GM11168 (cell line): ENCODE results near the gene GMEB2.
"Not testable (repeated sequence)": the region's sequence is repeated elsewhere in the genome, so short reads cannot be mapped to it uniquely, and the experiment has no call there.

Source experiments
- in situ Hi-C: fragments of 300-500 bp; cut with MboI; formaldehyde crosslinking; loops from one replicate; pipeline ENCODE4 v1.12.0; 2022; ENCODE audit warnings: low sequenced_read_pairs; ENCODE audit not compliant: unreplicated experiment

Gene GMEB2

GRCh38 chr20:63657937-63658748 lies 31.2 kb upstream of the GMEB2 start, which contains the start of gene RTEL1:
Gene RTEL1, plus strand, starts transcription at chr20:63658312. Its CDS starts 1,091 bp downstream, at chr20:63659403.
- in situ Hi-C loops, result no loop called here

GRCh38 chr20:63657260-63657936 lies 30.5 kb upstream of the GMEB2 start:
- in situ Hi-C loops, result no loop called here

DNA sequence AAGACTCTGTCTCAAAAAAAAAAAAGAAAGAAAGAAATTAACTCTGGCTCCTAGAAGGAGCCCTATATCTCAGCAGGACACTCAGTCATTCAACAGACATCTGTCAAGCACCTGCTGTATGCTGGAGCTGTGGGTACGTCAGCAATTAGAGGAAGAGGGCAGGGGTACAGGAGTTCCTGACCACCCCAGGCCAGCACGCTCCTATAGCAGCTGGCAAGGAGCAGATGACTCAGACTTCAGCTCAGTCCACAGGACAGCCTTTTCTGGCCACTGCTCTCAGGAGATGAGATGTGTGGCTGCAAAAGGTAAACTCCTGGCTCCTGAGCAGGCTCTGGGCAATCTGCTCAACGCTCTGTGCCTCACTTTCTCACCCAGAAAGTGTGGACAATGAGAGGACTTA lies 29.6 kb upstream of the GMEB2 start:
- in situ Hi-C loops, result no loop called here

GRCh38 chr20:63655249-63655648 lies 28.3 kb upstream of the GMEB2 start:
- in situ Hi-C loops, result no loop called here

DNA sequence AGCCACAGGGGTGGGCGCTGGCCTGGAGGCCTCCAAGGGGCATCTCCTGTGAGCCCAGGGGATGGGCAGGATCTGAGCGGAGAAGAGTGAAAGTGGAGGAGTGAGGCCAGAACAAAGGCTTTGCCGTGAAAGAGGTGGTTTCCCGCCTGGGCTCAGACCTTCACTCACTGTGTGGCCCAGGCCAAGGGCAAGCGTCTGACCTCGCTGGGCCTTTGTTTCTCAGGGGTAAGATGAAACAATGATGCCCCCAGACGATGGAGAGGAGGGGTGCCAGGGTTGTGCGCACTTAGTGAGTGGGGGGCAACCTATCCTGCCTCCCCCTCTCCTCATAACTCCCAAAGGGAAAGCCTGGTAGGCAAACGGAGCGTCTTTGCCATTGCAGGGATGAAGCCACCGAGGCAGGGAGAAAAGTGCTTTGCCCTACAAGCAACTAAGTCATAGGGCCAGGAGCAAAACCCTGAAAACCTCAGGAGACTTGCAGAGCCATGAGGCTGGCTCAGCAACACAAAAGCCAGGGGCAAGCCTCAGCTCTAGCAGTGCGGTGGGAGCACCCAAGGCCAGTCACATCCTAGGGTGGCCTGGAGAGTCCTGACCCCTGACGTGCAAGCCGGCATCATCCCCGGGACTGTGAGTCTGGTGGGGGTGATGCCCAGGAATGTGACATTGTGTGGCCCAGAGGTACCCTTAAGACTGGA lies 27.2 kb upstream of the GMEB2 start:
- in situ Hi-C loops, result no loop called here

- in situ Hi-C loops, result no loop called here
Measured at GRCh38 chr20:63653041-63653973, 26.4 kb upstream of the GMEB2 start, which contains the start of gene STMN3. Gene STMN3, minus strand, starts transcription at chr20:63653424. Its CDS starts 79 bp downstream, at chr20:63653345.

DNA sequence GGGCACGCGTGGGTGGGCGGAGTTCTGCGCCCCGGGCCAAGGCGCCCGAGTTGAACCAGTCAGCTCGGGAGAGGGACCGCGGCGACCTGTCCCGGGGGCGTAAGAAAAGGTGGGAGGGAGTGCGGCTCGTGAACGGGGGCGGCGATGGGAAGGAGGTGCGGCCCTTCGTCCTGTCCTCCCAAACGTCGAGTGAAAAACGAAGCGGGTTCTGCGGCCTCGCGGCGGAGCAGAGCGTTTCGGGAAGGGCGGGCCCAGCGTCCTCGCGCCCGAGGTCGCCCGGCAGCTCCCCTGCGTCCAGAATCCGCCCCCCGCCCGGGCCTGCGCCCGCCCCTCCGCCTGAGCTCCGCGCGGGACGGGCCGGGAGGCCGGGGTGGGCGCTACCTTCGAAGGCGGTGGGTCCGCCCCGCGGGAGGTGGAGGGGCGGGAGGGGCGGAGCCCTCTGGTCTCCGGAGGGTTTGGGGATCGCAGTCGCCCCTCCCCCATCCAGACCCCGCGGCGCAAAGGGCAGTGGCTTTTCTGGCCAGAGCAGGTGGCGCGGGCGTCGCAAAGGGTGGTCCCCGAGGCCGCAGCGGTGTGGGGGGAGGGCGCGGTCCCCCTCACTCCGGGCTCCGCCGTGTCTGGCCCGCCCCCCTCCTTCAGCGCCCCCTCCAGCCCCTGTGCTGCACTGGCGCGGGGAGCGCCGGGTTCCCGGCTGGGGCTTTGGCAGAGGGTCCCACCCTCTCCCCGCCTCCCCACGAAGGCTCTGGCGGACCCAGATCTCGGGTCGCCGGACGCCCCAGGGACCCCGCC lies 25.5 kb upstream of the GMEB2 start:
- in situ Hi-C loops, result no loop called here

DNA sequence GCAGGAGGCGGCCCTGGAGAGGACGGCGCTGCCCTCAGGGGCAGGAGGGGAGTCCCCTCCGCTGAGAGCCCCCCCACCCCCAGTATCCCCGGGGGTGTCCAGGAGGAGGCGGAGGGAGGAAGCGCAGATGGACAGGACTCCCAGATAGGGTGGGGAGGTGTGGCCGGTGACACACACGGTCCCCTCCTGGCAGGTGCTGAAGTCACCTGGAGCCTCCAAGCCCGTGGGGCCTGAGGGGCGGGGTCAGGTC lies 25.0 kb upstream of the GMEB2 start:
- in situ Hi-C loops, result no loop called here

- in situ Hi-C loops, result not testable (repeated sequence)
Measured at GRCh38 chr20:63650486-63650885, 23.6 kb upstream of the GMEB2 start.

DNA sequence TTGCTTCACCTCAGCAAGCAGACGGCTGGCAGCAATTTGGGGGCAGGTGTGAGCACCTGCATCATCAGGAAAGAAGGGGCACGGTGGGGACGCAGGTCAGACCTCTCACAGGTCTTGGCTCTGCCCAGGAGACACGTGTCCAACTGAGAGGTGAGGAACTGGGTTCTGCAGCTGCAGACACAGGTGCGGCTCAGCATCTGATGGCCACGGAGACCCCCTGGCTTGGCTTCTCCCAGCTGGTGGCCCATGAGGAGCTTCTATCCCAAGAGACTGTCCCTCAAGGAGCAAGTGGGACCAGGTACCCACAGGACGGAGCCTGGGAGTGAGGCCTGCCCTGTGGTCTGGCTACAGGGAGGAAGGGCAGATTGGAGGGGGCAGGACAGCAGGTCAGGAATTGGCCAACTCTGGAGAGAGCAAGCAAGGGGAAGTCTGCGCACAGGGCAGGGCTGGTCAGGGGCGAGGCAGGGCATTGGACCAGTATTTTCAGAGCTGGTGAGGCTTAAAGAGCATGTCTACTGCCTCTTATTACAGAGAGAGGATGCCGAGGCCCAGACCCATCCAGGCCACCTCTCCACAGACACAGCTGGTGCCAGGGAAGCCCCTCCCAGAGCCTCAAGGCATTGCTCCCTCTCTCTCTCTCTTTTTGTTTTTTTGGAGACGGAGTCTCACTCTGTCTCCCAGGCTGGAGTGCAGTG lies 22.1 kb upstream of the GMEB2 start:
- in situ Hi-C loops, result no loop called here

DNA sequence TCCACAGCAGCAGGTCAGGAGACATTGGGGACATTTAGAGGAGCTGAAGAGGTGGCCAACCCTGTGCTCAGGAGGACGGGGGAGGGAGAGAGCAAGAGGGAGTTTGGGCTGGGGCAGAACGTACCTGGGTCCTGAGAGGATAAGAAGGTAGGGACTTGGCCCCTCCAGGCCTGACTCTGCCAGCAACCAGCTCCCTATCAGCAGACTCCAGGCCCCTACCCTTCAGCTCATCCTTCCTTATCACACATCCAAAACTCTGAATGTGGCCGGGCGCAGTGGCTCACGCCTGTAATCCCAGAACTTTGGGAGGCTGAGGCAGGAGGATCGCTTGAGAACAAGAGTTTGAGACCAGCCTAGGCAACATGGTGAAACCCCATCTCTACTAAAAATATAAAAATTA lies 21.3 kb upstream of the GMEB2 start:
- in situ Hi-C loops, result no loop called here

DNA sequence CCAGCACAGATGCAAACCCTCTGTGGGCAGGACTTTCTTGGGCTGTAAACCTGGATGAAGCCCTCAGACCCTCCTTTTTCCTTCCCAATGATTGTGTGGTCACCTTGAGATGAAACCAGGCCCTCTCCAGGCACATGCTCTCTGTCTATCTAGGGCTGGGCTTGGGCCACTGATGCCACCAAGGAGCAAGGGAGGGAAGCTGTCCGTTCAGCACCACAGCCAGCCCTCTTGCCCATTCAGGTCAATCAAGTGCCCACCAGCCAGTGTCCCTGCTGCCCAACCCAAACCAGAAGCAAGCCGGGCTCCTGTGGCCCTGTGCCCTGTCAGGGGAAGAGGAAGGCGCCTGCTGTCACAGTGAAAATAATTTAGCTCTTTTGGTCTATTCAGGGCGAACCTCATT lies 18.3 kb upstream of the GMEB2 start:
- in situ Hi-C loops, result no loop called here

DNA sequence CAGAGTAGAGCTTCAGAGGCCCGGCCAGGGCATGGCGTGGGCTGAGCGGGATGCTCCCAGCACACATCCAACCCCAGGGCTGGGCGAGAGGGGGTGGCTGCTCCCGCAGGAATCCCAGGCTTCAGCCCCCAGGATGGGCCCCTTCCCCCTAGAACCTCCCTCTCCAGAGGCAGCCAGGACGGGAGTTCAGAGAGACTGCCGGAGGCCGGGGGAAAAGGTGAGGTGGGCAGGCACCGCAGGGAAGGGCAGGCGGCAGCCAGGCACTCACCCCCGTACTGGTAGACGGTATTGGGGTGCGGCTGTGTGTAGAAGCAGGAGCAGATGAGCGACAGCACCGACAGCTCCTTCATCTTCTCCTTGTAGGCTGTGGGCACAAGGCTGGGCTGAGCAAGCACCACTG lies 17.0 kb upstream of the GMEB2 start:
- in situ Hi-C loops, result no loop called here

DNA sequence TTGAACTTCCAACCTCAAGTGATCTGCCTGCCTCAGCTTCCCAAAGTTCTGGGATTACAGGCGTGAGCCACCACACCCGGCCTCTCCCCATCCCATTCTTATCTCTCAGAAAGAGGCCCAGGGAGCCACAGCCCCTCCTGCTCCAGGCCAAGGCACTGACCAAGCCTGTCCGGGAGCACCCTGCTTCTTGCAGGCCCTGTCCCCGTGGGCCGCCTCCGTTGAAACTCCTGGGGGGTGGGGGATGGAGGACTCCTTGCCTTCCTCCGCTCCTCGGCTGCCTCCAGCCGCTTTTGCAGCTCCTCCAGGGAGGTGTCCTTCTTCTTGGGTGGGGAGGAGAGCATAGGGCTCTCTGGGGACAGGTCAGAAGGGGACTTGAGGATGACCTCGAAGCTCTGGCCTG lies 16.6 kb upstream of the GMEB2 start:
- in situ Hi-C loops, result no loop called here

- in situ Hi-C loops, result no loop called here
Measured at GRCh38 chr20:63642527-63643247, 15.8 kb upstream of the GMEB2 start.

DNA sequence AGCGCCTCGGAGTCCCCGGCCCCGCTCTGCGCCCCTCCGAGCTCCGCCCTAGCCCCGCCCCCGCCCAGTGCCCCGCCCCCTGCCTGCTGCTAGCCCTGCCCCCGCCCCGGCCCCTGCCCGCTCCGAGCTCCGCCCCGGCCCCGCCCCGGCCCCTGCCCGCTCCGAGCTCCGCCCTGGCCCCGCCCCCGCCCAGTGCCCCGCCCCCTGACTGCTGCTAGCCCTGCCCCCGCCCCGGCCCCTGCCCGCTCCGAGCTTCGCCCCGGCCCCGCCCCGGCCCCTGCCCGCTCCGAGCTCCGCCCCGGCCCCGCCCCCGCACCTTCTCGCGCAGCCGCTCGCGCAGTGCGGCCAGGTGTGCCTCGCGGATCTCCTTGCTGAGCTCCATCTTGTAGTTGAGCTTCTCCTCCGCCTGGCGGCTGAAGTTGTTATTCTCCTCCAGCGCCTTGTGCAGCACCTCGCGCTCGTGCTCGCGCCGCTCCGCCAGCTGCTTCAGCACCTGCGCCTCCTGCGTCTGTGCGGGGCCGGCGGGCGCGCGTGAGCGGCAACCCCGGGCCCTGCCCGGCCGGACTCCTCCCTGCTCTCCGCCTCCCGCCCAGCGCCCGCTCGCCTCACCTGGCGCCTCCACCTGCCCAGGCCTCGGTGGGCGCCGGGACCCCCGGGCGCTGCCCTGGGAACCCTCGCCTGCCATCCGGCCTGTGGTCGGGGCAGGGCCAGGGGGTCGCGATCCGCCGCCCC lies 15.1 kb upstream of the GMEB2 start:
- in situ Hi-C loops, result no loop called here

GRCh38 chr20:63641146-63641791 lies 14.4 kb upstream of the GMEB2 start:
- in situ Hi-C loops, result no loop called here
